Measurements from ENCODE around the gene TARM1. TPM values are rescaled to one million over a fixed set of nuclear protein-coding genes. Genes with fewer than 3 reads are reported as not detected.

TARM1 gene
- total and polyA plus RNA-seq, 2 experiments from 2014 or later = not detected

DNA sequence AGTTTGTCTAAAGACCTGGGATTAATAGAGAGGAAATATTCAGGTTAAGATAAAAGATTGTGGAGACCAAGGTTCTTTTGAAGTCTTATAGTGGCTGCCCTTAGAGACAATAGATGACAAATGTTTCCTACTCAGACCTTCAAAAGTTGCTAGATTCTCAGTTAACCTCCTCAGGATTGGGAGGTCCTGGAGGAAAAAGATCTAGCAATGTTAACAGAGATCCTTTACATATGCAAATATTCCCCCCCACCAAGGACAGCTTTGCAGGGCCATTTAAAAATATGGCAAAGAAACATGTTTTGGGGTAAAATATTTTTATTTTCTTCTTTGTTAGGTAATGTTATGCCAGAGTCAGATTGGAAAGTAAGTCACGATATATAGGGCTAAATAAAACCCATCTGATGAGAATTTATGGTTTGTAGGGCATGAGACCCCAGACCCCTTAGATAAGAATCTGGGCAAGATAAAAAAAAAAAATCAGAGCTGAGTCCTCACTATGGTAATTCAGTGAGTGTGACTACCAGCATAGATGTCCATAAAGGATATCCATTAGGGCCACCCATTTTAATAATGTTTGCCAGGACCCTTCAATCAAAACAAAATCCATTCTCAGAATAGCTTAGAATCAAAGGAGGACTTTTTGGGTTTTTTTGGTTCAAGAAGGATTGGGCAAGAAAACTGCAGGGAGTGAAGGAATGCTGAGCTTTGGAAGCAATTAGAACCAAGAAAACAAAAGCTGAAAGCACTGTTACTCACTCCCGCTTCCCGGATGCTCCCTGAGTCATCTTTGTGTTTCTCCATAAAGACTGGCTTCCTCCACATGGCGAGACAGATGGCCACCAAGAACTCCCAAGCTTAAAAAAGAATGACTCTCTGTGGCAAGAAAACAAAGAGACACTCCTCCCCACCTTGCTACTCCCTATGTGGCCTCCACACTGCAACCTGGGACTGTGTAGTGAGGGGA lies 45.7 kb downstream of the TARM1 start:
- peak; percentile 94 for DNase-seq
- H3K4me2 ChIP-seq (ENCODE audit: unreplicated experiment) = peak overlapping the region; percentile 75
- no peak for TF ChIP-seq EZH2phosphoT487 (IDR thresholded peaks at IDR 0.05; ENCODE audit: insufficient read depth, low read depth)
- no peak for TF ChIP-seq EZH2 (IDR thresholded peaks at IDR 0.05; ENCODE audit: insufficient read depth, poor library complexity, severe bottlenecking)
- H4K20me1 ChIP-seq (ENCODE audit: insufficient read depth) = no peaks in the 10 kb centered on the region
- peak overlapping the region; percentile 50 for H3K27ac ChIP-seq
- peaks cover 9% of the 10 kb centered on the region for H3F3A ChIP-seq (ENCODE audit: insufficient read depth)
- no peaks in the 10 kb centered on the region for H3K9me2 ChIP-seq (ENCODE audit: insufficient read depth)
- no peaks in the 10 kb centered on the region for H3K9me3 ChIP-seq (ENCODE audit: low read depth)
- H3K36me3 ChIP-seq (ENCODE audit: low read depth) = no peaks in the 10 kb centered on the region
- peaks cover 9% of the 10 kb centered on the region for H3K4me1 ChIP-seq (ENCODE audit: insufficient read depth)
- H3K4me3 ChIP-seq = no peak overlapping the region
- H3K9ac ChIP-seq = no peak overlapping the region
- H3K27me3 ChIP-seq (replicated peaks; ENCODE audit: insufficient read depth) = no peaks in the 10 kb centered on the region
- peak overlapping the region; percentile 29; the same call in 1 of the 2 replicates for H2AFZ ChIP-seq
- WGBS, 2 experiments (ENCODE audit: low coverage in 1 of 2, low lambda C conversion rate in 2 of 2, missing lambda C conversion rate in 2 of 2) = 1 to 3% methylated on average over 4 of the region's 4 CpGs
- no peaks in the 10 kb centered on the region for H3K79me2 ChIP-seq (ENCODE audit: insufficient read depth)
- in situ Hi-C loops (cut with MboI) = no loop called here

DNA sequence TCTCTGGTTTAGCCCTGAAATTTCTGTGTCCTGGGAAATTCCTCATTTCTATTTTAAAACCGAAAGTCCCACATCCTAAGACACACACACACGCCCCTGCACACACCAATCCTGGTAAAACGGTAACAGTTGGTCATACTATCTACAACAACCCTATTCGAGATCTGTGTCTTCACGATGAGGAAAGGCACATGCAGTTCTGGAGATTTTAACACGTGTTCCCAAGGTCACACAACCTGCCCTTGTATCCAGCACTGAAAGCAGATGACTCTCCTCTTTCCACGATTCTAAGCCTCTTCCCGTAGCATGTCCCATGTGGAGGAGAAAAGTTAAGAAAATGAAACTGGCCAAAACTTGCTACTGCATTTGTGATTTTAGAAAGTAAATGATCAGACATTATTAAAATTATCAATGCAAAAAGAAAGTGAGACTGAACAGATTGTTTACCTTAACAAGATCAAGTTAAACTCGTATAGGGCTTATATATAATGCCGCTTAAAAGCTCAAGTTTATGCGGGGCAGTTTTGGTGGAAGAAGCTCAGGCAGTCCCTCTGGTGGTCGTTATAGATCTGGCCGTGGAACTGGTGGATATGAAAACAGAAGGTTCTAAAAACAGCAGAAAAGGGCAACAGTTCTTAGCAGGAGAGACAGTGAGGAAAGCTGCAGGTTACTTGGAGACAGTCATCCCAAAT lies 50.1 kb downstream of the TARM1 start:
- TF ChIP-seq EZH2phosphoT487 (IDR thresholded peaks at IDR 0.05; ENCODE audit: insufficient read depth, low read depth) (no peak), EZH2 (IDR thresholded peaks at IDR 0.05; ENCODE audit: insufficient read depth, poor library complexity, severe bottlenecking) (no peak)
- Histone ChIP-seq H3K27ac (no peak overlapping the region), H3K9me3 (ENCODE audit: low read depth) (no peaks in the 10 kb centered on the region), H3K9me2 (ENCODE audit: insufficient read depth) (no peaks in the 10 kb centered on the region), H2AFZ (peak overlapping the region; percentile 48), H3F3A (ENCODE audit: insufficient read depth) (peaks cover 9% of the 10 kb centered on the region), H3K9ac (peak overlapping the region; percentile 6; the same call in 1 of the 2 replicates), H3K79me2 (ENCODE audit: insufficient read depth) (no peaks in the 10 kb centered on the region), H3K4me2 (ENCODE audit: unreplicated experiment) (peak overlapping the region; percentile 67), H3K4me1 (ENCODE audit: insufficient read depth) (peaks cover 9% of the 10 kb centered on the region), H4K20me1 (ENCODE audit: insufficient read depth) (no peaks in the 10 kb centered on the region), H3K36me3 (ENCODE audit: low read depth) (no peaks in the 10 kb centered on the region), H3K27me3 (replicated peaks; ENCODE audit: insufficient read depth) (no peaks in the 10 kb centered on the region), H3K4me3 (peak overlapping the region; percentile 52)
- in situ Hi-C loops (cut with MboI) = no loop called here
- 40 to 44% methylated on average over 13 of the region's 13 CpGs for WGBS, 2 experiments (ENCODE audit: low coverage in 1 of 2, low lambda C conversion rate in 2 of 2, missing lambda C conversion rate in 2 of 2)
- peak; percentile 50 for DNase-seq

DNA sequence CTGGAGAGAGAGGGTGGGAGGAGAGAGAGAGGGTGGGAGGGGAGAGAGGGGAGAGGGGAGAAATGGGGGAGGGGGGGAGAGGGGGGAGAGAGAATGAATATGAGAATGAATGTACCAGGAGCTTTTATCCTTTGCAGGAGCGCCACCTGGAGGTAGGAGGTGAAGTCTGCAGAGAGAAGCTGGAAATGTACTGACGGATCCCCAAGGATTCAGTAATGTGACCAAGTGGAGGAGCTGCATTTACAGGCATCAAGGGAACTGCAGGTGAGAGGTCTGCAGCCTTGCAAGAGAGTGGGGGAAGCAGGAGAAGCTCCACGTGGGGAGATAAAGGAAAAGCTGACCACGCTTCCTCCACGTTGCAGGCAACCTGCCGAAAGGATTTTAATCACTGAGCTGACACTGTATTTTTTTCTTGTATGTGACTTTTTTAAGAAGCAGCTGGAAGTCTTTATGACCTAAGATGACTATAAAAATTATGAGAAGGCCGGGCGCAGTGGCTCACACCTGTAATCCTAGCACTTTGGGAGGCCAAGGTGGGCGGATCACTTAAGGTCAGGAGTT lies 51.2 kb downstream of the TARM1 start:
- Histone ChIP-seq H3K4me3 (no peak overlapping the region), H3K36me3 (ENCODE audit: low read depth) (no peaks in the 10 kb centered on the region), H3K9me2 (ENCODE audit: insufficient read depth) (no peaks in the 10 kb centered on the region), H2AFZ (no peak overlapping the region), H3K79me2 (ENCODE audit: insufficient read depth) (no peaks in the 10 kb centered on the region), H3K4me1 (ENCODE audit: insufficient read depth) (peaks cover 2% of the 10 kb centered on the region; the same call in 1 of the 2 replicates), H3K9me3 (ENCODE audit: low read depth) (no peaks in the 10 kb centered on the region), H3K27me3 (replicated peaks; ENCODE audit: insufficient read depth) (no peaks in the 10 kb centered on the region), H3K27ac (no peak overlapping the region), H3K4me2 (ENCODE audit: unreplicated experiment) (no peak overlapping the region), H3F3A (ENCODE audit: insufficient read depth) (peaks cover 2% of the 10 kb centered on the region; the same call in 1 of the 2 replicates), H4K20me1 (ENCODE audit: insufficient read depth) (no peaks in the 10 kb centered on the region), H3K9ac (no peak overlapping the region)
- in situ Hi-C loops (cut with MboI) = loop anchor here (5.0 kb wide), 1 partner anchor 223 kb away; no protein-coding TSS in a partner anchor
- TF ChIP-seq EZH2 (IDR thresholded peaks at IDR 0.05; ENCODE audit: insufficient read depth, poor library complexity, severe bottlenecking) = no peak
- TF ChIP-seq EZH2phosphoT487 (IDR thresholded peaks at IDR 0.05; ENCODE audit: insufficient read depth, low read depth) = no peak
- 18 to 36% methylated on average over 7 to 9 of the region's 9 CpGs for WGBS, 2 experiments (ENCODE audit: low coverage in 1 of 2, low lambda C conversion rate in 2 of 2, missing lambda C conversion rate in 2 of 2)
- DNase-seq = peak; percentile 71

- no peak overlapping the region for H3K4me2 ChIP-seq (ENCODE audit: unreplicated experiment)
- no peaks in the 10 kb centered on the region for H3K79me2 ChIP-seq (ENCODE audit: insufficient read depth)
- in situ Hi-C loops (cut with MboI) = loop anchor here (5.0 kb wide), 1 partner anchor 222 kb away; no protein-coding TSS in a partner anchor
- H3F3A ChIP-seq (ENCODE audit: insufficient read depth) = no peaks in the 10 kb centered on the region
- H3K36me3 ChIP-seq (ENCODE audit: low read depth) = no peaks in the 10 kb centered on the region
- no peaks in the 10 kb centered on the region for H4K20me1 ChIP-seq (ENCODE audit: insufficient read depth)
- TF ChIP-seq EZH2phosphoT487 (IDR thresholded peaks at IDR 0.05; ENCODE audit: insufficient read depth, low read depth) = no peak
- no peak overlapping the region for H3K27ac ChIP-seq
- H3K9ac ChIP-seq = no peak overlapping the region
- no peaks in the 10 kb centered on the region for H3K9me2 ChIP-seq (ENCODE audit: insufficient read depth)
- 67 to 70% methylated on average over 3 of the region's 3 CpGs for WGBS, 2 experiments (ENCODE audit: low coverage in 1 of 2, low lambda C conversion rate in 2 of 2, missing lambda C conversion rate in 2 of 2)
- no peaks in the 10 kb centered on the region for H3K9me3 ChIP-seq (ENCODE audit: low read depth)
- no peak for DNase-seq
- no peak overlapping the region for H2AFZ ChIP-seq
- H3K27me3 ChIP-seq (replicated peaks; ENCODE audit: insufficient read depth) = no peaks in the 10 kb centered on the region
- H3K4me3 ChIP-seq = no peak overlapping the region
- H3K4me1 ChIP-seq (ENCODE audit: insufficient read depth) = no peaks in the 10 kb centered on the region
Measured at GRCh38 chr19:54029301-54029700, 51.9 kb downstream of the TARM1 start.

Measured in GM23248 (cell line).